SU-DHL-6 (cell line): ENCODE results near the gene MEI1.
"Not testable (repeated sequence)": the region's sequence is repeated elsewhere in the genome, so short reads cannot be mapped to it uniquely, and the experiment has no call there.

Source experiments
- H2AFZ ChIP-seq: fragments of 200-600 bp; sonication (generic); 2 replicates; pipeline ENCODE4 v1.6.1; 2014; ENCODE audit warnings: low read depth, mild to moderate bottlenecking, moderate library complexity, mixed read lengths, antibody characterized with exemption, low read length; ENCODE audit not compliant: severe bottlenecking
- H3F3A ChIP-seq: fragments of 200-600 bp; shearing (Covaris generic); 2 replicates; pipeline ENCODE4 v1.6.0; 2016; ENCODE audit warnings: antibody characterized with exemption, mild to moderate bottlenecking; ENCODE audit not compliant: insufficient read depth
- H3K27ac ChIP-seq: fragments of 200-600 bp; sonication (generic); 2 replicates; pipeline ENCODE4 v1.5.1; 2016; ENCODE audit warnings: low read depth, mild to moderate bottlenecking, low read length, moderate library complexity, mixed read lengths
- H3K27me3 ChIP-seq: fragments of 200-600 bp; sonication (generic), shearing (Covaris generic); 2 replicates; pipeline ENCODE4 v1.6.0; 2014; ENCODE audit warnings: mild to moderate bottlenecking, low read length
- H3K36me3 ChIP-seq: fragments of 200-600 bp; sonication (generic); 2 replicates; pipeline ENCODE4 v1.6.1; 2014; ENCODE audit warnings: mild to moderate bottlenecking, low read length, mixed read lengths
- H3K4me2 ChIP-seq: fragments of 300-600, 200-600 bp; shearing (Covaris generic), sonication (generic); 2 replicates; pipeline ENCODE4 v1.6.0; 2014; ENCODE audit warnings: low read length, low read depth, mild to moderate bottlenecking; ENCODE audit not compliant: poor library complexity, severe bottlenecking
- H3K4me3 ChIP-seq: fragments of 200-600 bp; sonication (generic); 2 replicates; pipeline ENCODE4 v1.5.1; 2014; ENCODE audit warnings: antibody characterized with exemption, low read length, mild to moderate bottlenecking, mixed read lengths; ENCODE audit not compliant: insufficient read depth, poor library complexity, severe bottlenecking
- H3K79me2 ChIP-seq: fragments of 200-600 bp; sonication (generic); 2 replicates; pipeline ENCODE4 v1.6.1; 2014; ENCODE audit warnings: mild to moderate bottlenecking, low read length, moderate library complexity; ENCODE audit not compliant: insufficient read depth
- H3K9ac ChIP-seq: fragments of 200-600 bp; sonication (generic); 2 replicates; pipeline ENCODE4 v1.7.0; 2014; ENCODE audit warnings: mild to moderate bottlenecking, low read length
- H3K9me2 ChIP-seq: fragments of 200-600 bp; sonication (generic); replicated peaks from 2 replicates; pipeline ENCODE4 v1.6.1; 2014; ENCODE audit warnings: low read length; ENCODE audit not compliant: insufficient read depth
- H3K9me3 ChIP-seq: fragments of 200-600 bp; sonication (generic); 2 replicates; pipeline ENCODE4 v1.6.1; 2014; ENCODE audit warnings: low read length, mixed read lengths; ENCODE audit not compliant: insufficient read depth
- H4K20me1 ChIP-seq: fragments of 200-600 bp; sonication (generic); 2 replicates; pipeline ENCODE4 v1.6.1; 2014; ENCODE audit warnings: low read depth, mild to moderate bottlenecking, antibody characterized with exemption, low read length, moderate library complexity, mixed read lengths
- EZH2phosphoT487 ChIP-seq: fragments of 200-600 bp; sonication (generic), shearing (Covaris generic); conservative IDR thresholded peaks from 2 replicates; pipeline ENCODE4 v1.6.1; 2018; ENCODE audit warnings: mild to moderate bottlenecking, antibody characterized with exemption, low read length, moderate library complexity, mixed read lengths
- TF ChIP-seq, protein P1 (sequence below): fragments of 200-600 bp; sonication (generic); IDR thresholded peaks from one replicate; pipeline ENCODE4 v1.5.1; 2017; ENCODE audit warnings: antibody characterized with exemption, mild to moderate bottlenecking, low read length, moderate library complexity; ENCODE audit not compliant: insufficient read depth, poor library complexity, severe bottlenecking

MEI1 gene

DNA sequence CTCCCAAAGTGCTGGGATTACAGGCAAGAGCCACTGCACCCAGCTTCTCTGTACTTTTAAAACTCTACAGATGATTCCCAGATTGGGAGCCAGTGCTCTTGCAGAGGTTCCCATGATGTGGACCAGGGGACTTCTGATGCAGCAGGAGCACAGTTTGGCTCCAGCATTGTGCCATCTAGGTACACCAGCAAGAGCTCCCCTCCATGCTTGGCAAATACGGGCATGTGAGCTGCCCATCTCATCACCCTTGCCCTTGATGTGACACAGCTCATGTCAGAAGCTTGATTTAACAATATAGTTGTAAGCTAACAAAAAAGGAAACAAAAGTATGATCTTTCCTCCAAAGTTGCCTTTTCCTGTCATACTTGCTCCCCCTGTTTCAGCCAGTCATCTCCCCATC lies 39.4 kb upstream of the MEI1 start:
- H4K20me1 ChIP-seq, result no peaks in the 10 kb centered on the region
- H2AFZ ChIP-seq, result no peak overlapping the region
- no peak overlapping the region for H3K9ac ChIP-seq
- no peaks in the 10 kb centered on the region for H3K27me3 ChIP-seq
- no peaks in the 10 kb centered on the region for H3K9me3 ChIP-seq
- H3K79me2 ChIP-seq, result no peaks in the 10 kb centered on the region
- H3F3A ChIP-seq, result peaks cover 27% of the 10 kb centered on the region
- no peak overlapping the region for H3K27ac ChIP-seq
- H3K9me2 ChIP-seq, result no peaks in the 10 kb centered on the region
- H3K4me2 ChIP-seq, result no peak overlapping the region
- peaks cover 44% of the 10 kb centered on the region for H3K36me3 ChIP-seq
- no peak for TF ChIP-seq EZH2phosphoT487
- H3K4me3 ChIP-seq, result no peak overlapping the region

DNA sequence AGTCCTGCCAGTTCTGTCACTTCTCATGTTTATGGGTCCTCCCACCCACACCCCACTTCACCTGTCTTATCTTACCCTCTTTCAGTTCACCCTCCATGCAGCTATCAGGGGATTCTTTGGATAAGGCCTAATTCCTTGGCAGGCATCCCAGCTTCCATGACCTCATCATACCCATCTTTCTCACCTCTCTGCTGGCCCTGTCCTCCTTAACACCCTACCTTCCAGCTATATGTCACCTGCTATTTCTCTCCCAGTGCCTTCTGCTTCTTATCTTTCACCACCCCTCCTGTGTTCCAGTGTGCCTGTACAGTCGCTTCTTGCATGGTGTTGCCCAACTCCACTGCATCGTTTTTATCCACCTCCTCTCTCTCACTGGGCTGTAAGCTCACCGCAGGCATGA lies 38.9 kb upstream of the MEI1 start:
- H3K27ac ChIP-seq, result no peak overlapping the region
- H3K4me2 ChIP-seq, result no peak overlapping the region
- no peak for TF ChIP-seq EZH2phosphoT487
- TF ChIP-seq, protein P1, sequence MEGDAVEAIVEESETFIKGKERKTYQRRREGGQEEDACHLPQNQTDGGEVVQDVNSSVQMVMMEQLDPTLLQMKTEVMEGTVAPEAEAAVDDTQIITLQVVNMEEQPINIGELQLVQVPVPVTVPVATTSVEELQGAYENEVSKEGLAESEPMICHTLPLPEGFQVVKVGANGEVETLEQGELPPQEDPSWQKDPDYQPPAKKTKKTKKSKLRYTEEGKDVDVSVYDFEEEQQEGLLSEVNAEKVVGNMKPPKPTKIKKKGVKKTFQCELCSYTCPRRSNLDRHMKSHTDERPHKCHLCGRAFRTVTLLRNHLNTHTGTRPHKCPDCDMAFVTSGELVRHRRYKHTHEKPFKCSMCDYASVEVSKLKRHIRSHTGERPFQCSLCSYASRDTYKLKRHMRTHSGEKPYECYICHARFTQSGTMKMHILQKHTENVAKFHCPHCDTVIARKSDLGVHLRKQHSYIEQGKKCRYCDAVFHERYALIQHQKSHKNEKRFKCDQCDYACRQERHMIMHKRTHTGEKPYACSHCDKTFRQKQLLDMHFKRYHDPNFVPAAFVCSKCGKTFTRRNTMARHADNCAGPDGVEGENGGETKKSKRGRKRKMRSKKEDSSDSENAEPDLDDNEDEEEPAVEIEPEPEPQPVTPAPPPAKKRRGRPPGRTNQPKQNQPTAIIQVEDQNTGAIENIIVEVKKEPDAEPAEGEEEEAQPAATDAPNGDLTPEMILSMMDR, result no peak
- no peaks in the 10 kb centered on the region for H3K9me2 ChIP-seq
- no peaks in the 10 kb centered on the region for H4K20me1 ChIP-seq
- H3K4me3 ChIP-seq, result no peak overlapping the region
- no peaks in the 10 kb centered on the region for H3K79me2 ChIP-seq
- no peaks in the 10 kb centered on the region for H3K27me3 ChIP-seq
- no peak overlapping the region for H2AFZ ChIP-seq
- H3K9me3 ChIP-seq, result no peaks in the 10 kb centered on the region
- H3F3A ChIP-seq, result peaks cover 31% of the 10 kb centered on the region
- H3K9ac ChIP-seq, result no peak overlapping the region
- peaks cover 42% of the 10 kb centered on the region for H3K36me3 ChIP-seq

DNA sequence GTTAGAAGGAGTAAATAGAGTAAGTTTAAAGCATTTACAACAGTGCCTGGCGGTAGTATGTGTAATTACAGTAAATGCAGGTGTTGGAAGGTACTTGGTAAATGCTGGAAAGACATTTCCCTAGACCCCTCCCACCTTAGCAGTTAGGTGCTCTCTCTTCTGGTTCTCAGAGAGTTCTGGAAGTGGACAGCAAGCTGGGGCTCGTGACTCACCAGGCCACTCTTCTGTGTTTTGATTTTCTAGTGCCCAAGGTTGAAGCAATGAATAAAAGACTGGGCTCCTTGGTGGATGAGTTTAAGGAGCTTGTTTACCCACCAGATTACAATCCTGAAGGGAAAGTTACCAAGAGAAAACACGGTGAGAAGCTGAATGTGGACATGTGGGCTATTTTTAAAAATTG lies 38.2 kb upstream of the MEI1 start:
- Histone ChIP-seq H3K79me2 (no peaks in the 10 kb centered on the region), H3K27ac (no peak overlapping the region), H3K4me2 (no peak overlapping the region), H3K4me3 (no peak overlapping the region), H3F3A (peaks cover 31% of the 10 kb centered on the region), H2AFZ (no peak overlapping the region), H3K9ac (no peak overlapping the region), H4K20me1 (no peaks in the 10 kb centered on the region), H3K27me3 (no peaks in the 10 kb centered on the region), H3K9me3 (no peaks in the 10 kb centered on the region), H3K36me3 (peaks cover 42% of the 10 kb centered on the region), H3K9me2 (no peaks in the 10 kb centered on the region)
- TF ChIP-seq EZH2phosphoT487, result no peak
- TF ChIP-seq, protein P1, result no peak

DNA sequence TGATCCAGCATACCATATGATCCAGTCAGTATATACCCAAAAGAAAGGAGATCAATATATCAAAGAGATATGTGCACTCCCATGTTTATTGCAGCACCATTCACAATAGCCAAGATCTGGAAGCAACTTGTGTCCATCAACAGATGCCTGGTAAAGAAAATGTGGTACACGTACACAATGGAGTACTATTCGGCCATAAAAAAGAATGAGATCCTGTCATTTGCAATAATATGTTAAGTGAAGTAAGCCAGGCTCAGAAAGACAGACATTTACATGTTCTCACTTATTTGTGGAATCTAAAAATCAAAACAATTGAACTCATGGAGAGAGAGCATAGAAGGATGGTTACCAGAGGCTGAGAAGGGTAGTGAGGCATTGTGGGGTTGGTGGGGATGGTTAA lies 37.6 kb upstream of the MEI1 start:
- H3K79me2 ChIP-seq, result no peaks in the 10 kb centered on the region
- no peaks in the 10 kb centered on the region for H4K20me1 ChIP-seq
- H3K9ac ChIP-seq, result no peak overlapping the region
- H3K36me3 ChIP-seq, result peaks cover 38% of the 10 kb centered on the region
- no peaks in the 10 kb centered on the region for H3K9me3 ChIP-seq
- no peak overlapping the region for H3K4me2 ChIP-seq
- TF ChIP-seq, protein P1, result no peak
- no peak for TF ChIP-seq EZH2phosphoT487
- H3K27me3 ChIP-seq, result no peaks in the 10 kb centered on the region
- H3K4me3 ChIP-seq, result no peak overlapping the region
- no peaks in the 10 kb centered on the region for H3K9me2 ChIP-seq
- H3K27ac ChIP-seq, result no peak overlapping the region
- H2AFZ ChIP-seq, result no peak overlapping the region
- peaks cover 31% of the 10 kb centered on the region for H3F3A ChIP-seq

DNA sequence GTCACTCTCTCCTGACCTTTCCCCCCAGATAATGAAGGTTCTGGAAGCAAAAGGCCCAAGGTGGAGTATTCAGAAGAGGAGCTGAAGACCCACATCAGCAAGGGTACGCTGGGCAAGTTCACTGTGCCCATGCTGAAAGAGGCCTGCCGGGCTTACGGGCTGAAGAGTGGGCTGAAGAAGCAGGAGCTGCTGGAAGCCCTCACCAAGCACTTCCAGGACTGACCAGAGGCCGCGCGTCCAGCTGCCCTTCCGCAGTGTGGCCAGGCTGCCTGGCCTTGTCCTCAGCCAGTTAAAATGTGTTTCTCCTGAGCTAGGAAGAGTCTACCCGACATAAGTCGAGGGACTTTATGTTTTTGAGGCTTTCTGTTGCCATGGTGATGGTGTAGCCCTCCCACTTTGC lies 35.7 kb upstream of the MEI1 start:
- not testable (repeated sequence) for H3K9me3 ChIP-seq, H3K9ac ChIP-seq, H3K79me2 ChIP-seq, H3K27ac ChIP-seq, H2AFZ ChIP-seq, H3K9me2 ChIP-seq, H3K4me3 ChIP-seq, H4K20me1 ChIP-seq, H3K4me2 ChIP-seq, H3K27me3 ChIP-seq
- H3K36me3 ChIP-seq, result peaks cover 27% of the 10 kb centered on the region
- H3F3A ChIP-seq, result peaks cover 41% of the 10 kb centered on the region
